ENCODE data around the gene PLSCR3.
"Not testable (repeated sequence)": the region's sequence is repeated elsewhere in the genome, so short reads cannot be mapped to it uniquely, and the experiment has no call there.

Gene PLSCR3

DNA sequence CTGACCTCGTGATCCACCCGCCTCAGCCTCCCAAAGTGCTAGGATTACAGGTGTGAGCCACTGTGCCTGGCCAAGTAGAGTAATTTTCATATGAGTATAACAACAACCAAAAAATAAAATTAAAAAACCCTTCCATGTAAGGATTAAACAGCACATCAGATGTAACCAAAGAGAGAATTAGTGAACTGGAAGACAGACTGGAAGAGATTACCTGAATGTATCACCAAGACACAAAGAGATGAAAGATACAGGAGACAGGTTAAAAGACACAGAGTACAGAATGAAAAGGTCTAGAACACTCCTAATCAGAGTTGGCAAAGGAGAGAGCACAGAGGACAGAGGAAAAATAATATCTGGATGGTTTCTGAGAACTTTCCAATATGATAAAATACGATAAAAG is 15.2 kb downstream of the PLSCR3 start:
- no peak for DNase-seq

DNA sequence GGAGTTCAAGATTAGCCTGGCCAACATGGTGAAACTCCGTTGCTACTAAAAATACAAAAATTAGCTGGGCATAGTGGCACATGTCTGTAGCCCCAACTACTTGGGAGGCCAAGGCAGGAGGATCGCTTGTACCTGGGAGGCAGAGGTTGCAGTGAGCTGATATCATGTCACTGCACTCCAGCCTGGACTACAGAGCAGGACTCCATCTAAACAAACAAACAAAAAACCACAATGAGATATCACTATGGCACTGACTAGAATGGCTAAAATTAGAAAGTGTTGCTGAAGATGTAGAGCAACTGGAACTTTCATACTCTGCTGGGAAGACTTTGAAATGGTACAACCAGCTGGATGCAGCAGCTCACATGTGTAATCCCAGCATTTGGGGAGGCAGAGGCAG is 20.0 kb downstream of the PLSCR3 start:
- no peak for DNase-seq

DNA sequence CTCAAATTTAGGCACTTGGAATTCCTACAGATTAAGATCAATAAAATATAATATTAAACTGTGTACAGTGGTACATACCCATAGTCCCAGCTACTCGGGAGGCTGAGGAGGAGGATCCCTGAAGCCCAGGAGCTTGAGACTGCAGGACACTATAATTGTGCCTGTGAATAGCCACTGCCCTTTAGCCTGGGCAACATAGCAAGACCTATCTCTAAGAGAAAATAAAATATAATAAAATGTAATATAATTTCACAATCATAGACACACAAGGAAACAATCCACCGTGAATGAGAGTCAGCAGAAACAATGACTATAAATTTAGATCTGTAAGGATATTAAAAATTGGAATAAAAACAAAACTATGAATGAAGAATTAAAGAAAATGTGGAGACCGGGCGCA is 23.5 kb downstream of the PLSCR3 start:
- DNase-seq = no peak

DNA sequence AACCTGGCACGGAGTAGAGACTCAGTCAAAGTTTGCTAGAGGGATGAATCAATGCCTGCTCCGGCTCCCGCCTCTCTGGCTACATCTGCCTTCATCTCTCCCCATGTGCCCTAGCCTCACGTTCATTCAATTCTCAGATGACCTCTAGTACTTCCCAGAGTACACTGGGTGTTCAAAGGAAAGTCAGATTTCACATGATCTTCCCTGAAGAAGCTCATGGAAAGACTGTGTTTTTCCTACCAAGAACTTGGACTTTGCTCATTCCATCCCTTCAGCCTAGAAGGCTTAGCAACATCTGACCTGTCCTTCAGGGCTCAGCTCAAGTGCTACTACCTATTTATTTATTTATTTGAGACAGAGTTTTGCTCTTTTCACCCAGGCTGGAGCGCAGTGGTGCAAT is 24.5 kb downstream of the PLSCR3 start:
- DNase-seq = no peak

DNA sequence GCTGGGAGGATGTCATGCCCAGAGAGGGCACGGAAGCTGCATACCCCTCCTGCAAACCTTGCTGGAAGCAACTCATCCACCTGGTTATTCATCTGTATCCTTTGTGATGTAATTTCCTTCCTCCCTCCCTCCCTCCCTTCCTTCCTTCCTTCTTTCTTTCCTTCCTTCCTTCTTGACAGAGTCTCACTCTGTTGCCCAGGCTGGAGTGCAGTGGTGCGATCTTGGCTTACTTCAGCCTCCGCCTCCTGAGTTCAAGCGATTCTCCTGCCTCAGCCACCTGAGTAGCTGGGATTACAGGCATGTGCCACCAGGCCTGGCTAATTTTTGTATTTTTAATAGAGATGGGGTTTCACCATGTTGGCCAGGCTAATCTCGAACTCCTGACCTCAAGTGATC is 25.7 kb downstream of the PLSCR3 start:
- DNase-seq = not testable (repeated sequence)

DNA sequence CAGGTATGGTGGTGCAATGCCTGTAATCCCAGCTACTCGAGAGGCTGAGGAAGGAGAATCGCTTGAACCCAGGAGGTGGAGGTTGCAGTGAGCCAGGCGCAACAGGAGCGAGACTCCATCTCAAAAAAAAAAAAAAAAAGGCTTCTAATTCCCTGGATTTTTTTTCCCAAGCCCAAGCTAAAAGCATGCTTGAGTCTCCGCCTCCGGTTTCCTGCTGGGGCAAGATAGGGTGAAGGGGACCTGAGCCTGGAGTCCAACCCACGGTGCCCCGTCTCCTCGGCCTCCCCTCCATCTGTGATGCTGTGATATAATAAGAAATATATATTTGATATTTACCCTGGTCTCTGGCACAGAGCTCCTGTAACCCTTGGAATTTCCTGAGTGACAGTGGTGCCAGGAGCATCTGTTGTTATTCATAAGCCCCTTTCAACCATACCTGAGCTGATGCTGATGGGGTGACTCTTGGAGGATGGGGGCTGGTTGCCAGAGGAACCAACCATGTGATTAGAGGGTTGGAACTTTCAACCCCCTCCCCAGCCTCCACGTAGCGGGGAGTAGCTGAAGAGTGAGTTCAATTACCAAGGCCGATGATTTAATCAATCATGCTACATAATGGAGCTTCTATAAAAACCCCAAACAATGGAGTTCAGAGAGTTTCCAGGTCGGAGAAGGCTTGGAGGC is 26.3 kb downstream of the PLSCR3 start:
- DNase-seq = no peak

DNA sequence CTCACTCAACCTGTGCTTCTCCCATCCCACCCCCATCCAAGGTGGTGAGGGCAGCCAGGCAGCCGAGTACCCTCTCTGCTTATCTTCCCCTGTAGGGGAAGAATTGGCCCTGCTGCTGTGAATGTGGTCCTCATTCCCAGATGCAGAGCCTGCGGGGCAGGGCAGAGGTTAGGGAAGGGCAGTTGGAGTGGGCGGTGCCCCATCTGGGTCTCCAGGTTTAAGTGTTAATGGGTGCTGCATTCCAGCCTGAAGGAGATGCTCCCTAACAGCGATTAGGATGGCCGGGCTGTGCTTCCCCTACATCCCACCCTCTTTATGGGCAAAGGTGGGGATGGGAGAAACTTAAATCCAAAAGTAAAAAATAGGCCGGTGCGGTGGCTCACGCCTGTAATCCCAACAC is 27.2 kb downstream of the PLSCR3 start:
- no peak for DNase-seq

DNA sequence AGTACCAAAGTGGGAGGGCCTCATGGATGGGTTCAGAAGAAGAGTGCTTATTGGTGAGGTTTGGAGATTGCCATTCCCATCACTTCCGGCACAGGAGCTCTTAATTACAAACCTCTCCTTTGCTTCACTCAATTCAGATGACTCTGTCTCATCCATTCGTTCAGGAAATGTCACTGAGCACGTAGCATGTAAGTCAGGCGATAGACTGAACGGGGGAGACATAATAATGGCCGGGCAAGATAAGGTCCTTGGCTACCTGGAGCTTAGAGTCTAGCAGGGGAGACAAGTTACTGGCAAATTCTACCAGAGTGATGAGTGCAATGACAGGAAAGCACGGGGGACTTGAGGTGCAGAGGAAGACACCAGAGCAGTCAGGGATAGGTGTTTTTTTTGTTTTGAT is 28.4 kb downstream of the PLSCR3 start:
- DNase-seq = not testable (repeated sequence)

DNA sequence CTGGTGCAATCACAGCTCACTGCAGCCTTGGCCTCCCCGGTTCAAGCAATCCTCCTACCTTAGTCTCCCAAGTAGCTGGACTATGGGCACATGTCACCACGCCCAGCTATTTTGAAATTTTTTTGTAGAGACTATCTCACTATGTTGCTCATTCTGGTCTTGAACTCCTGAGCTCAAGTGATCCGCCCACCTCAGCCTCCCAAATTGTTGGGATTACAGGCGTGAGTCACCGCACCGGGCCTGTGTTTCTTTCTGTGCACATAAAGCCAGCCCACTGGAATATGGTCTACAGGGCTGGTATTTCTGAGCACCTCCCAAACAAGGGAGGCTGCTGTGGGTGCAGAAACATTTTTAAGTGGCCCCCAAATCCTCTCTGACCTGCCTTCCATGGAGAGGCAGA is 31.0 kb downstream of the PLSCR3 start:
- DNase-seq = no peak

DNA sequence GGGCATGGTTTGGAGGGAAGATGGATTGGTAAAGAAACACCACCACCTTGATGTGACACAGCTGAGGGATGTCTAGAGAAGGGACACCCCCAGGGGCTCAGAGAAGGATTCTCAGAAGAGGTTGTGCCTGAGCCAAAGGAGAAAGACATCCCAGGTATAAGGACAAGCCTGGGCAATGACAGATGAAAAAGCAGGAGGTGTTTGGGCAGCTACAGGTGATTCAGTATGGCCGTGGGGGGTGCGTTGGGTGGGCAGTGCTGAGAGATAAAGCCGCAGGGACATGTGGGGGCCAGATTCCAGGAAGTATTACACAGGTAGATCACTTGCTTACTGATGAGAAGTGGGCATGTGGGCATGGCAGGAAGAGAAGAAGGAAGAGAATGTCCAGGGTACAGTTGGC is 32.4 kb downstream of the PLSCR3 start:
- no peak for DNase-seq

DNA sequence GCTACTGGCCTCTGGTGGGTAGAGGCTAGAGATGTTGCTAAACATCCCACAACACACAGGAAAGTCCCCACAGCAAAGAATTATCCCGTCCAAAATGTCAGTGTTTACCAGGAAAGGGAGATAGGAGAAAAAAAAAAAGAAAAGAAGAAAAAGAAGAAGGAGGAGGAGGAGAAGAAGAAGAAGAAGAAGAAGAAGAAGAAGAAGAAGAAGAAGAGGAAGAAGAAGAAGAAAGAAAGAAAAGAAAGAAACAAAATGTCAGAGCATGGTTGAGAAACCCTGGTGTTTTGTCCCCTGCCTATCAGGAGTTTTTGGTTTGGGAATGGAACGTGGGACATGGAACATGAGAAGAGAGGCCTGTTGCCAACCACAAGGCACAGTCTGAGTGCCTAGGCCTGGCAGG is 36.9 kb downstream of the PLSCR3 start:
- no peak for DNase-seq

DNA sequence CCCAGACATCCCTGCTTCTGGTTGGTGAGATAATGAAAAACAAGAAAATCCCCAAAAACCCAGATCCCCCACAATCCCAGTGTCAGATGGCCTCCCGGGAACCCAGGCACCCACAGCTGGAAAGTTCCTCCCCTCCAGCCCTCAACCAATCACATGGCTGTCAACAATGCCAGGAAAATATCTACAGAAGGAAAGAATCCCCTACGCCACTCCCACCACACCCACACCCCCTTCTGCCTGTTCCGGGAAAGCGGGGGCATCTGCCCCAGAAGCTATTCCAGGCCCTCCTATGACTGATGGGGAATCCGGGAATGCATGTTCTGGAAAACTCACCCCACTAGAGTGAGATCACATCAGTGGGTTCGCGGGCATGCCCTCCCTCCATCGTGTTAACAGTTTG is 37.6 kb downstream of the PLSCR3 start:
- no peak for DNase-seq

DNA sequence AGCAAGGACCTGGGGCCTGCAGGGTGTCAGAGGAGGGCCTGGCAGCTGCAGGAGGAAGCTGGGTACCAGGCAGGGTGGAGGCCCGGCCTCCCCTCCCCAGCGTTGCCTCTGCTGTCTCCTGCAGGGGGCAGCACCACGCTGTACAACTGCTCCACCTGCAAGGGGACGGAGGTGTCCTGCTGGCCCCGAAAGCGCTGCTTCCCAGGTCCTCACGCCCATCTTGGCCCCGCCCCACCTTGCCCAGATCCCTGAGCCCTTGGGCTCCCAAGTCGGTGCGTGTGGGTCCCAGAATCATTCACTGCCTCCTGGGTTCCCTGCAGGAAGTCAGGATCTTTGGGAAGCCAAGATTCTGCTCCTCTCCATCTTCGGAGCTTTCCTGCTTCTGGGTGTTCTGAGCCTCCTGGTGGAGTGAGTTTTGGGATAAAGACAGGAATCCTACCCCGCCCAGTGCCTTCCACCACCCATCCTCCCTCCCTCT is 38.2 kb downstream of the PLSCR3 start:
- DNase-seq = no peak

DNA sequence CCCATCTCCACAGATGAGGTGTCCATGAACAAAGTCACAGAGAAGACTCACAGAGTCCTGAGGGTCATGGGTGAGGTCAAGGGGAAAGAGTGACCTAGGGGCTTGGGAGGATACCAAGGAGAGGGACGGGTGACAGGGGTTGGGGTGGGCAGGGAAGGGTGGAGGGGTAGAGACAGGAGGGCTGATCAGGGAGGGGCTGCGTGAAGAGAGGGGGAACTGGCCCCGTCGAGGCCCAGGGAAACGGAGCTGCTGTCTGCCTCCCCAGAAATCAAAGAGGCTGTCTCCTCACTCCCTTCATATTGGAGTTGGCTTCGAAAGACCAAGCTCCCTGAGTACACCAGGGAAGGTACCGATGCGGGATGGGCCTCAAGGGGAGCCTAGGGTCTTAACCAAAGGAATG is 38.8 kb downstream of the PLSCR3 start:
- no peak for DNase-seq

DNA sequence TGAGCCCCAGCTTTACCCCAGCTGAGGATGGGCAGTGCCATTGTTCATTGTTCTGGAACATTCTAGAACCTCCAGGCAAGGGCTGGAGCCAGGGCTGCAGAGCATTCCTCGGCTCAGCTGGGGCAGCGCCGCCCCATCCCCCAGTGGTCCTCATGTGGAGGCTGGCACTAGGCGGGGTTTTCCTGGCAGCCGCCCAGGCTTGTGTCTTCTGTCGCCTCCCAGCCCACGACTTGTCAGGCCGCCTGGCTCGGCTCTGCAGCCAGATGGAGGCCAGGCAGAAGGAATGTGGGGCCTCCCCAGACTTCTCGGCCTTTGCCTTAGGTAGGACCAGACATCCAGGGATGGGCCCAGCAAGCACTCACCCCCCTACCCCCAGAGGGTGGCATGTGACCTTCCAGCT is 39.3 kb downstream of the PLSCR3 start, which contains the start of gene TMEM95:
Gene TMEM95, plus strand, starts transcription at position 104 of the 400 bp plus-strand sequence. Its CDS starts 49 bp downstream, at position 153.
- no peak for DNase-seq

DNA sequence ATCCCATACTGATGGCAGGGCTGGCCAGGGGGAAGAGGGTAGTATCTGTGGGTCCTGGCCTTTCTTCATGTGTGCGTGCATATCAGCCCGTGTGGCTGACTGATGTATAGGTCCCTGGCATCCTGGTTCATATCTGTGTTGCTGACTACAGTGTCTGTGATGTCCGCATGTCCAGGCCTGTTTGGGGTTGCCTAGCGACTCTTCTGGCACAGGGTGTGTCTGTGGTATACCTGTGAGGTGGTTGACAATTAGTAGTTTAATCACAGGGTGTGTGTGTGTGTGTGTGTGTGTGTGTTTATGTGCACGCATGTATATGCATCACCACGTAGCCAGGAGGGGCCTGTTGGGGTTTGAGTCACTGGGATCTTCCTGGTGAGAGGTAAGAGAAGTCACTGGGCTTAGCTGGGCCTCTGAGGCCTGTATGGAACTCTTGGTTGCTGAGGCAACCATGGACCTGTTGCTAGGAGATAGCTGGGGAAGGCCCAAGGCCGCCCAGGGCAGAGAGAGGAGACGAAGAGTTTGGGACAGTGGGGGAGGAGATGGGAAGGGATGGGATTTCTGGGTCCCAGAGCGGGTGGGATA is 40.0 kb downstream of the PLSCR3 start:
- no peak for DNase-seq

DNA sequence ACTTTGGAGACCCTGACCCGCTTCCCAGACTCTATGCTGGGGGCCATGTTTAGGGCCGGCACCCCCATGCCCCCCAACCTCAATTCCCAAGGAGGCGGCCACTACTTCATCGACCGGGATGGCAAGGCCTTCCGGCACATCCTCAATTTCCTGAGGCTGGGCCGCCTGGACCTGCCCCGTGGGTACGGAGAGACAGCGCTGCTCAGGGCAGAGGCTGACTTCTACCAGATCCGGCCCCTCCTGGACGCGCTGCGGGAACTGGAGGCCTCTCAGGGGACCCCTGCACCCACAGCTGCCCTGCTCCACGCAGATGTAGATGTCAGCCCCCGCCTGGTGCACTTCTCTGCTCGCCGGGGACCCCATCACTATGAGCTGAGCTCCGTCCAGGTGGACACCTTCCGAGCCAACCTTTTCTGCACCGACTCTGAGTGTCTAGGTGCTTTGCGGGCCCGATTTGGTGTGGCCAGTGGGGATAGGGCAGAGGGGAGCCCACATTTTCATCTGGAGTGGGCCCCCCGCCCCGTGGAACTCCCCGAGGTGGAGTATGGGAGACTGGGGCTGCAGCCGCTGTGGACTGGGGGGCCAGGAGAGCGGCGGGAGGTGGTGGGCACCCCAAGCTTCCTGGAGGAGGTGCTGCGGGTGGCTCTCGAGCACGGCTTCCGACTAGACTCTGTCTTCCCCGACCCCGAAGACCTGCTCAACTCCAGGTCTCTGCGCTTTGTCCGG is 41.3 kb downstream of the PLSCR3 start:
- no peak for DNase-seq

DNA sequence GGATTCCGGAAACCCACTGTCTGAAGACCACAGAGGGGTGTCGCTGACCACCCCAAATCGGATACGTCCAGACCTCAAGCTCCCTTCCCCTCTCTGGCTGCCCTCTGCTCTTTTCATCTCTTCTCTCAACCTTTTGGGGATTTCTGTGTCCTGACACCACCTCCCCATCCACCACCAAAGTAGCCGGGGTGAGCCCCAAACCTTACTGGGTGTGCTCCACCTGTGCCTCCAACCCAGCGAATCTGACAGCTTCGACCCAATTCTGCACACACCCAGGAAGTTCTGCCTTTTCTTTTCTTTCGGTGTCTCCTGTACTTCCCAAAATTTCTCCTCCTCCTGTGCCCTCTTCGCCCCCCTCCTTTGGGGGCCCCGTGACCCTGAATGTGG is 41.8 kb downstream of the PLSCR3 start:
- no peak for DNase-seq

DNA sequence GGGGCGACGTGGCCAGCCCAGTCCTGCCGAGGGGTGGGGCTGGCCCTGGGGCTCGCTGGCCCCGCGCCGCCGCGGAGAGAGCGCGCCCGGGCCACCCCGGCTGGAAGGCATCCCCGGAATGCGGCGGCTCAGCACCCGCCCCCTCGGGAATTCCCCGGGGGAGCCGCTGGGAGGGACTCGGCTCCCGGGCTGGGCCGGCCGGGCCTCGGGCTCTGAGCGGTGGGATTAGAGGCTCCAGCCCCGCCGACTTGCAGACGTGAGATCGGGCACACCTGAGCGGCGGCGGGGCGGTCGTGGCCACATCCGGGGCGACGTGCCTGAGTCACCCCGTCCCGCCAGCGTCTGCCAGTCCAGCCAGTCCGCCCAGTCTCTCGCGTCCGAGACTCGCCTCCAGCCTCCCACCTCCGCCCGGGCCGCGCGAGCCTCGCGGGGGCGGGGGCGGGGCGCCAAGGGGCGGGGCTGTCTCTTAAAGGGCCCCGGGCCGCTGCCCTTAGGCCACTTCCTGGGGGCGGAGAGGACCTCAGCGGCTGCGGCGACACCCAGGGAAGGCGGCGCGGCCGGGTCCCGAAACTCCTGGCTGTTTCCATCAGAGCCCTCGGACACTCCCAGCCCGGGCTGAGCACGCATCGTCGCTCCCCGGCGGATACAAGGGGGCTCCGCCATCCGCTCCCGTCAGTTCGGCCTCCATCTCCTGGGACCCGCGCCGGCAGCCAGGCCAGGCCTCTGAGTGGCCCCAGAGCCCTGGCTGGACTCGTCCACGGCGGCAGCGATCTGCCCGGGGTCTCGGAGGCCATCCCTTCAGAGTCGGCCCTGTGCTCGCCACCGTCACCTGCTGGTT is 42.4 kb downstream of the PLSCR3 start, which contains the start of gene KCTD11:
Gene KCTD11, plus strand, starts transcription at position 498 of the 838 bp plus-strand sequence.
- DNase-seq = peak; percentile 29

DNA sequence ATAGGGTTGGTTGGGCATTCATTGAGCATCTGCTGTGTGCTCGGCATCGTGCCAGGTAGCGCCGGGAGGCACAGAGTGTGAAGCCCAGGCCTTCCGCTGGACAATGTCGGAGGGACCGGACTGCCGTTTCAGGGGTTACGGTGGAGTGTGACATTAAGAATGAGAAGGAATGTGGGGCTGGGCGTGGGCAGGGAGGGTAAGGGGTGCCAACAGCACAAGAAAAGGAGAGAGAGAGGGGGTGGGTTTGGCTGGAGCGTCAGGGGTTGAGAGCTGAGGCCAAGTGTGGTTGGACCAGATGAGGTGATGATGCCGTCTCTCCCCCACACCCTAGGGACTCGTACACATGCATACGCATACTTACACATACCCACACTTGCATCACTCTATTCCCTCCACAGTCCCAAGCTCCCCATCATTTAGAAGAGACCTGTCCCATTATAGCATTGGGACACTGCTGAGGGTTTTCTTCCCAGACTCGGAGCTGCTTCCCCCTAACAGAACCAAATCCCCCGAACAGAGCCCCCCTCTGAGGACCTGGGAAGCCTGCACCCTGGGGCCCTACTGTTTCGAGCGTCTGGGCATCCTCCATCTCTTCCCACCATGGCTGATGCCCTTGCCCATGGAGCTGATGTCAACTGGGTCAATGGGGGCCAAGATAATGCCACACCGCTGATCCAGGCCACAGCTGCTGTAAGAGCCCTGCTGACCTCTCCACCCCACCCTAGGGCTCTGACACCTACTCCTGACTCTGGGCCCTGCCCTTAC is 45.7 kb downstream of the PLSCR3 start:
- DNase-seq = no peak

DNA sequence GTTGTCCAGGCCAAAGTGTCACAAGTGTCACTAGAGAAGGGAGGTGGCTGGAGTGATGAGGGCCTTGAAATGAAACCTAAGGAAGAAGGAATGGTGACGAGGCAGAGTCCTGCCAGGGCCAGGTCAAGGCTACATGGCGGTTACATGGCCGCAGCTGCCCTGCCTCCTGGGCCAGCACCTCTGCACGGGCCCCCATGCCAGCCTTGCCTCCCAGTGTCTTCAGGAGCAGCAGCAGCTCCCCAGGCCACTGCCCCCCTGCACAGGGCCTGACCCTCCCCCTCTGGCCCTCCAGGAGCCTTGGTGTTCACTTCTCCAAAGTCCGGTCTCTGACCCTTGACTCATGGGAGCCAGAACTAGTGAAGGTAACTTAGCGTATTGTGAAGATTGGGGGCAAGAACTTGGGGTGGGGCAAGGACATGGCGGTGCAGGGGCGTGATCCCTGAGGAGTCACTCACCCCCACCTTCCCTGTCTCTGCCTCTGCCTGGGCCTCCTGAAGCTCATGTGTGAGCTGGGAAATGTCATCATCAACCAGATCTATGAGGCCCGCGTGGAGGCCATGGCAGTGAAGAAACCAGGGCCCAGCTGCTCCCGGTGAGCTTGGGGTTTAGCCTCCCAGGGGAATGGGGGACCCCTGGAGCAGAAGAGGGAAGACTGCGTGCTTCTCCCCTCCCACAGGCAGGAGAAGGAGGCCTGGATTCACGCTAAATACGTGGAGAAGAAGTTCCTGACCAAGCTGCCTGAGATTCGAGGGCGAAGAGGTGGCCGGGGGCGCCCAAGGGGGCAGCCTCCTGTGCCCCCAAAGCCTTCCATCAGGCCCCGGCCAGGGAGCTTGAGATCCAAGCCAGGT is 46.5 kb downstream of the PLSCR3 start:
- no peak for DNase-seq

Data from NCI-H2171 (cell line).